Esophagus muscularis mucosa (tissue), 3 donors: ENCODE measurements around the gene GJC2.

ENCODE experiments used
- CTCF ChIP-seq, 3 experiments: fragments of 200-600 bp in 2 of 3; fragments of 450-650 bp in 1 of 3; sonication (generic) in 2 of 3; IDR thresholded peaks; one replicate each; pipeline ENCODE4 v1.5.1; 2017 to 2019; ENCODE audit warnings: antibody characterized with exemption in 3 of 3, mild to moderate bottlenecking in 2 of 3, moderate library complexity in 1 of 3
- POLR2A ChIP-seq: fragments of 450-650 bp; IDR thresholded peaks from one replicate; pipeline ENCODE4 v1.6.1; 2017; ENCODE audit warnings: antibody characterized with exemption, moderate library complexity, mild to moderate bottlenecking, low read depth

GRCh38 chr1:228161362-228161761, 11.6 kb downstream of the GJC2 start:
- no peak for TF ChIP-seq CTCF (IDR thresholded peaks at IDR 0.05)
- no peak for TF ChIP-seq POLR2A
